ENCODE measurements around the gene FBXL13. TPM values are rescaled to one million over a fixed set of nuclear protein-coding genes. Genes with fewer than 3 reads are reported as not detected.
"Not testable (repeated sequence)": the region's sequence is repeated elsewhere in the genome, so short reads cannot be mapped to it uniquely, and the experiment has no call there.

Gene FBXL13
- total and polyA plus RNA-seq, 10 of the 15 experiments (the other 5 are each of a cell fraction or from before 2014, with no cell fraction given): 0.08 to 0.95 (median 0.28) TPM; not detected in 2

- SMC1A ChIA-PET (ENCODE audit: uncharacterized antibody, unreplicated experiment): interaction anchor here (0.8 kb wide), 1 partner anchor 11 kb away, joined by 3 read pairs; no protein-coding TSS in a partner anchor
- DNase-seq (ENCODE audit: low read depth, low spot score) (no peak), FAIRE-seq (no peak), ATAC-seq (no peak)
- TF ChIP-seq NFXL1 (IDR thresholded peaks at IDR 0.05; ENCODE audit: borderline replicate concordance) (no peak), NFYA (IDR thresholded peaks at IDR 0.05; ENCODE audit: borderline replicate concordance, low read depth, low read length) (no peak), CHD4 (IDR thresholded peaks at IDR 0.05) (no peak), HSF1 (IDR thresholded peaks at IDR 0.05; ENCODE audit: low read depth, low read length) (no peak), CHD2 (IDR thresholded peaks at IDR 0.05; ENCODE audit: borderline replicate concordance, low read depth, low read length) (no peak), ASH2L (IDR thresholded peaks at IDR 0.05; ENCODE audit: borderline replicate concordance, low read depth) (no peak), KDM1A (IDR thresholded peaks at IDR 0.05; ENCODE audit: borderline replicate concordance) (no peak), NRF1 (conservative IDR thresholded peaks at IDR 0.05; ENCODE audit: low read depth, low read length) (no peak), MEF2A (IDR thresholded peaks at IDR 0.05; ENCODE audit: insufficient read depth, low read depth, low read length) (no peak), POLR2A (IDR thresholded peaks at IDR 0.05; ENCODE audit: low read depth, low read length) (no peak), RAD21 (IDR thresholded peaks at IDR 0.05; ENCODE audit: insufficient read depth, low read depth, low read length) (no peak)
- TF ChIP-seq, protein P1, sequence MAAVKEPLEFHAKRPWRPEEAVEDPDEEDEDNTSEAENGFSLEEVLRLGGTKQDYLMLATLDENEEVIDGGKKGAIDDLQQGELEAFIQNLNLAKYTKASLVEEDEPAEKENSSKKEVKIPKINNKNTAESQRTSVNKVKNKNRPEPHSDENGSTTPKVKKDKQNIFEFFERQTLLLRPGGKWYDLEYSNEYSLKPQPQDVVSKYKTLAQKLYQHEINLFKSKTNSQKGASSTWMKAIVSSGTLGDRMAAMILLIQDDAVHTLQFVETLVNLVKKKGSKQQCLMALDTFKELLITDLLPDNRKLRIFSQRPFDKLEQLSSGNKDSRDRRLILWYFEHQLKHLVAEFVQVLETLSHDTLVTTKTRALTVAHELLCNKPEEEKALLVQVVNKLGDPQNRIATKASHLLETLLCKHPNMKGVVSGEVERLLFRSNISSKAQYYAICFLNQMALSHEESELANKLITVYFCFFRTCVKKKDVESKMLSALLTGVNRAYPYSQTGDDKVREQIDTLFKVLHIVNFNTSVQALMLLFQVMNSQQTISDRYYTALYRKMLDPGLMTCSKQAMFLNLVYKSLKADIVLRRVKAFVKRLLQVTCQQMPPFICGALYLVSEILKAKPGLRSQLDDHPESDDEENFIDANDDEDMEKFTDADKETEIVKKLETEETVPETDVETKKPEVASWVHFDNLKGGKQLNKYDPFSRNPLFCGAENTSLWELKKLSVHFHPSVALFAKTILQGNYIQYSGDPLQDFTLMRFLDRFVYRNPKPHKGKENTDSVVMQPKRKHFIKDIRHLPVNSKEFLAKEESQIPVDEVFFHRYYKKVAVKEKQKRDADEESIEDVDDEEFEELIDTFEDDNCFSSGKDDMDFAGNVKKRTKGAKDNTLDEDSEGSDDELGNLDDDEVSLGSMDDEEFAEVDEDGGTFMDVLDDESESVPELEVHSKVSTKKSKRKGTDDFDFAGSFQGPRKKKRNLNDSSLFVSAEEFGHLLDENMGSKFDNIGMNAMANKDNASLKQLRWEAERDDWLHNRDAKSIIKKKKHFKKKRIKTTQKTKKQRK (IDR thresholded peaks at IDR 0.05; ENCODE audit: low read depth, low read length): no peak
- CTCF ChIA-PET: interaction anchor here (0.8 kb wide), 1 partner anchor 19 kb away, joined by 4 read pairs; no protein-coding TSS in a partner anchor
- intact Hi-C loops (cut with micrococcal nuclease; ENCODE audit: unreplicated experiment): no loop called here
- H3K27me3 ChIP-seq (replicated peaks in 1 of 2; ENCODE audit: control insufficient read depth in 2 of 2, insufficient read depth in 2 of 2, low read length in 1 of 2): no peaks in the 10 kb centered on the region
- no peak overlapping the region for H3K4me3 ChIP-seq
- POLR2A ChIA-PET: interaction anchor here (1.0 kb wide), 1 partner anchor 12 kb away, joined by 3 read pairs; no protein-coding TSS in a partner anchor
- H3K9ac ChIP-seq (ENCODE audit: control insufficient read depth, insufficient read depth, low read length): no peak overlapping the region
- 65% methylated on average over 3 of the region's 3 CpGs for WGBS (ENCODE audit: insufficient coverage, insufficient replicate concordance, low lambda C conversion rate, missing lambda C conversion rate)
- H3K4me1 ChIP-seq (ENCODE audit: control insufficient read depth, insufficient read depth, low read length): no peaks in the 10 kb centered on the region; the same call in 1 of the 2 replicates
- no peak overlapping the region for H2AFZ ChIP-seq (ENCODE audit: control insufficient read depth, low read depth, low read length)
- in situ Hi-C loops (cut with MboI): no loop called here
- no TSS peak for BruUV-seq (replicated peaks)
- H3K9me3 ChIP-seq (replicated peaks; ENCODE audit: control insufficient read depth, insufficient read depth, low read length): no peaks in the 10 kb centered on the region; the same call in 1 of the 3 replicates
- RAD21 ChIA-PET (ENCODE audit: unreplicated experiment): no interaction called here
- no peaks in the 10 kb centered on the region for H4K20me1 ChIP-seq (ENCODE audit: control insufficient read depth, insufficient read depth)
- H3K4me2 ChIP-seq (ENCODE audit: control insufficient read depth, insufficient read depth): no peak overlapping the region
- H3K36me3 ChIP-seq (ENCODE audit: control insufficient read depth in 2 of 2, insufficient read depth in 2 of 2, low read length in 1 of 2): peaks cover 0 to 10% of the 10 kb centered on the region in 2 experiments; a peak in 2 of 4 replicates
- H3K27ac ChIP-seq (ENCODE audit: control insufficient read depth, insufficient read depth): no peak overlapping the region
- peaks cover 25% of the 10 kb centered on the region for H3K79me2 ChIP-seq (ENCODE audit: control insufficient read depth, insufficient read depth, low read length)
Observed at GRCh38 chr7:103079836-103080235, 5.2 kb upstream of the FBXL13 start.

DNA sequence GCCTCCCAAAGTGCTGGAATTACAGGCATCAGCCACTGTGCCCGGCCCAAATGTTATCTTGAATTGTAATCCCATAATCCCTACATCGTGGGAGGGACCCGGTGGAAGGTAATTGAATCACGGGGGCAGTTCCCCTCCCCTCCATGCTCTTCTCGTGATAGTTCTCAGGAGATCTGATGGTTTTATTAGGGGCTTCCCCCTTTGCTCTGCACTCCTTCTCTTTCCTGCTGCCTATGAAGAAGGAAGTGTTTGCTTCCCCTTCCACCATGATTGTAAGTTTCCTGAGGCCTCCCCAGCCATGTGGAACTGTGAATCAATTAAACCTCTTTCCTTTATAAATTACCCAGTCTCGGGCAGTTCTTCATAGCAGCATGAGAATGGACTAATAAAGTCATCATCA lies 3.6 kb upstream of the FBXL13 start:
- H3K27me3 ChIP-seq (replicated peaks in 1 of 2; ENCODE audit: control insufficient read depth in 2 of 2, insufficient read depth in 2 of 2, low read length in 1 of 2); in situ Hi-C loops (cut with MboI); intact Hi-C loops (cut with micrococcal nuclease; ENCODE audit: unreplicated experiment); H3K9me3 ChIP-seq (replicated peaks; ENCODE audit: control insufficient read depth, insufficient read depth, low read length); H3K36me3 ChIP-seq (ENCODE audit: control insufficient read depth in 2 of 2, insufficient read depth in 2 of 2, low read length in 1 of 2); H3K4me1 ChIP-seq (ENCODE audit: control insufficient read depth, insufficient read depth, low read length); RAD21 ChIA-PET (ENCODE audit: unreplicated experiment); H3K9ac ChIP-seq (ENCODE audit: control insufficient read depth, insufficient read depth, low read length); FAIRE-seq; POLR2A ChIA-PET; H4K20me1 ChIP-seq (ENCODE audit: control insufficient read depth, insufficient read depth); H3K4me2 ChIP-seq (ENCODE audit: control insufficient read depth, insufficient read depth); CTCF ChIA-PET; H2AFZ ChIP-seq (ENCODE audit: control insufficient read depth, low read depth, low read length); BruUV-seq (replicated peaks); H3K27ac ChIP-seq (ENCODE audit: control insufficient read depth, insufficient read depth); ATAC-seq; SMC1A ChIA-PET (ENCODE audit: uncharacterized antibody, unreplicated experiment); DNase-seq (ENCODE audit: low read depth, low spot score); H3K4me3 ChIP-seq: not testable (repeated sequence)
- WGBS (ENCODE audit: insufficient coverage, insufficient replicate concordance, low lambda C conversion rate, missing lambda C conversion rate): 80% methylated on average over 6 of the region's 6 CpGs
- H3K79me2 ChIP-seq (ENCODE audit: control insufficient read depth, insufficient read depth, low read length): peaks cover 25% of the 10 kb centered on the region

Measured in GM12878 (cell line).